H1 (cell line): Measurements from ENCODE around the gene NEK4. TPM values are rescaled to one million over a fixed set of nuclear protein-coding genes. Genes with fewer than 3 reads are reported as not detected.

Experiments used
- CTCF ChIA-PET: fragments of 300-600 bp; sonication (Branson Sonifier 250); formaldehyde crosslinking; loops from one replicate; lab custom pipeline; 2021; ENCODE audit not compliant: partially characterized antibody; lab: Charles Lee
- POLR2A ChIA-PET: fragments of 300-600 bp; sonication (Branson Sonifier 250); formaldehyde crosslinking; loops from one replicate; lab custom pipeline; 2021; ENCODE audit warnings: inconsistent platforms; ENCODE audit not compliant: partially characterized antibody; lab: Charles Lee
- DNase-seq, 2 experiments: peaks; one replicate each; pipeline versions ENCODE4 v3.0.0 to v3.0.0-alpha.2; 2010 to 2022; ENCODE audit warnings: low spot score in 2 of 2, low read depth in 1 of 2, mixed read lengths in 1 of 2
- FAIRE-seq: peaks from 2 replicates; lab custom pipeline; 2011; peaks lifted over from hg19 to GRCh38; lab: Jason Lieb, UNC
- H2AFZ ChIP-seq: 2 replicates; pipeline ENCODE4 v1.8.1; 2012; ENCODE audit warnings: low read length, inconsistent platforms
- H2AK5ac ChIP-seq: 2 replicates; pipeline ENCODE4 v1.6.1; 2013; ENCODE audit warnings: low read depth, low read length
- H2BK120ac ChIP-seq: replicated peaks from 2 replicates; pipeline ENCODE3; 2013; ENCODE audit warnings: low read depth, low read length, inconsistent platforms
- H2BK12ac ChIP-seq: 2 replicates; pipeline ENCODE4 v1.6.1; 2013; ENCODE audit warnings: low read depth, low read length
- H2BK15ac ChIP-seq: 2 replicates; pipeline ENCODE4 v1.6.1; 2013; ENCODE audit warnings: low read length
- H2BK20ac ChIP-seq: 2 replicates; pipeline ENCODE4 v1.6.1; 2013; ENCODE audit warnings: low read length
- H2BK5ac ChIP-seq: 2 replicates; pipeline ENCODE4 v1.6.1; 2013; ENCODE audit warnings: low read depth, low read length
- H3K14ac ChIP-seq: 2 replicates; pipeline ENCODE4 v1.6.1; 2013; ENCODE audit warnings: inconsistent platforms; ENCODE audit not compliant: insufficient read length
- H3K18ac ChIP-seq: 2 replicates; pipeline ENCODE4 v1.6.1; 2013; ENCODE audit warnings: low read length; ENCODE audit errors: extremely low read depth
- H3K23ac ChIP-seq: 2 replicates; pipeline ENCODE4 v1.6.1; 2013; ENCODE audit warnings: inconsistent platforms; ENCODE audit not compliant: insufficient read length
- H3K23me2 ChIP-seq: 2 replicates; pipeline ENCODE4 v1.6.1; 2013; ENCODE audit warnings: low read depth, low read length
- H3K27ac ChIP-seq: 2 replicates; pipeline ENCODE4 v1.6.1; 2011; ENCODE audit warnings: low read depth, low read length, inconsistent platforms
- H3K27me3 ChIP-seq, 4 experiments: replicated peaks in 1 of 4; 1 replicate in 1 of 4; 2 replicates in 3 of 4; pipeline versions ENCODE4 v1.6.1 to v1.8.1; 2011 to 2013; ENCODE audit warnings: low read length in 3 of 4, mild to moderate bottlenecking in 3 of 4, inconsistent platforms in 2 of 4, mixed read lengths in 2 of 4, moderate library complexity in 1 of 4; ENCODE audit not compliant: control insufficient read depth in 3 of 4, insufficient read depth in 3 of 4; ENCODE audit errors: extremely low read depth in 1 of 4
- H3K36me3 ChIP-seq, 4 experiments: 2 replicates each; pipeline versions ENCODE4 v1.6.1 to v1.8.1; 2011 to 2013; ENCODE audit warnings: mild to moderate bottlenecking in 4 of 4, low read length in 3 of 4, moderate library complexity in 2 of 4, control low read depth in 1 of 4, inconsistent platforms in 1 of 4; ENCODE audit not compliant: insufficient read depth in 4 of 4, control insufficient read depth in 2 of 4
- H3K4ac ChIP-seq: replicated peaks from 2 replicates; pipeline ENCODE3; 2013; ENCODE audit warnings: low read length, low read depth, mixed read lengths, inconsistent platforms; ENCODE audit not compliant: insufficient read length
- H3K4me1 ChIP-seq, 4 experiments: replicated peaks in 1 of 4; 1 replicate in 1 of 4; 2 replicates in 3 of 4; pipeline versions ENCODE4 v1.6.1 to v1.8.1; 2011 to 2013; ENCODE audit warnings: low read length in 3 of 4, inconsistent platforms in 2 of 4, mixed read lengths in 1 of 4; ENCODE audit not compliant: insufficient read depth in 4 of 4, control insufficient read depth in 3 of 4
- H3K4me2 ChIP-seq, 2 experiments: 2 replicates each; pipeline versions ENCODE4 v1.6.1 to v1.8.1; 2011 to 2013; ENCODE audit warnings: low read depth in 2 of 2, low read length in 2 of 2, control low read depth in 1 of 2, inconsistent platforms in 1 of 2, mild to moderate bottlenecking in 1 of 2; ENCODE audit not compliant: insufficient read depth in 1 of 2
- H3K4me3 ChIP-seq, 4 experiments: fragments of 200-600, 300-600 bp in 1 of 4; sonication (generic), shearing (Covaris generic), sonication (Bioruptor Twin) in 1 of 4; 2 replicates each; pipeline versions ENCODE4 v1.5.1 to v1.8.1; 2011 to 2016; ENCODE audit warnings: low read length in 4 of 4, low read depth in 3 of 4, control low read depth in 2 of 4, inconsistent platforms in 2 of 4, mild to moderate bottlenecking in 2 of 4, mixed read lengths in 1 of 4, moderate library complexity in 1 of 4; ENCODE audit not compliant: insufficient read depth in 2 of 4; ENCODE audit errors: extremely low read depth in 1 of 4
- H3K56ac ChIP-seq: replicated peaks from 2 replicates; pipeline ENCODE3; 2013; ENCODE audit warnings: low read depth, mild to moderate bottlenecking, mixed read lengths, low read length, inconsistent platforms; ENCODE audit not compliant: insufficient read length
- H3K79me1 ChIP-seq: 2 replicates; pipeline ENCODE4 v1.6.1; 2013; ENCODE audit warnings: low read depth, low read length, control low read depth
- H3K79me2 ChIP-seq, 2 experiments: 2 replicates each; pipeline versions ENCODE4 v1.6.1 to v1.8.1; 2012 to 2013; ENCODE audit warnings: low read length in 2 of 2, mild to moderate bottlenecking in 2 of 2, inconsistent platforms in 1 of 2; ENCODE audit not compliant: insufficient read depth in 2 of 2, control insufficient read depth in 1 of 2
- H3K9ac ChIP-seq, 4 experiments: replicated peaks in 1 of 4; 1 replicate in 1 of 4; 2 replicates in 3 of 4; pipeline versions ENCODE4 v1.6.1 to v1.8.1; 2011 to 2013; ENCODE audit warnings: low read depth in 3 of 4, low read length in 3 of 4, control low read depth in 2 of 4, mild to moderate bottlenecking in 2 of 4, moderate library complexity in 2 of 4, inconsistent platforms in 1 of 4; ENCODE audit errors: extremely low read depth in 1 of 4
- H3K9me3 ChIP-seq, 2 experiments: 2 replicates each; pipeline versions ENCODE4 v1.6.1 to v1.8.1; 2012 to 2013; ENCODE audit warnings: mild to moderate bottlenecking in 2 of 2, moderate library complexity in 2 of 2, control low read depth in 1 of 2, inconsistent platforms in 1 of 2, low read depth in 1 of 2, low read length in 1 of 2, mixed read lengths in 1 of 2; ENCODE audit not compliant: insufficient read depth in 2 of 2
- H4K20me1 ChIP-seq, 2 experiments: replicated peaks in 1 of 2; 2 replicates each; pipeline versions ENCODE3 to v1.8.1; 2011 to 2013; ENCODE audit warnings: inconsistent platforms in 2 of 2, low read length in 2 of 2, mild to moderate bottlenecking in 1 of 2; ENCODE audit not compliant: insufficient read depth in 2 of 2, control insufficient read depth in 1 of 2
- H4K5ac ChIP-seq: 2 replicates; pipeline ENCODE4 v1.6.1; 2013; ENCODE audit warnings: low read length, low read depth, mixed read lengths, inconsistent platforms; ENCODE audit not compliant: insufficient read length
- H4K8ac ChIP-seq: 2 replicates; pipeline ENCODE4 v1.8.0; 2013; ENCODE audit warnings: mild to moderate bottlenecking, moderate library complexity, low read length, inconsistent platforms; ENCODE audit not compliant: insufficient read depth; ENCODE audit errors: extremely low read depth
- H4K91ac ChIP-seq: replicated peaks from 2 replicates; pipeline ENCODE3; 2013; ENCODE audit warnings: low read length, mixed read lengths, inconsistent platforms; ENCODE audit not compliant: insufficient read length
- BACH1 ChIP-seq: IDR thresholded peaks from 2 replicates; pipeline ENCODE4 v1.6.1; 2012; ENCODE audit warnings: low read length, improper control_type of control experiment
- CBX5 ChIP-seq: fragments of 300-800, 300-1000 bp; sonication (generic); IDR thresholded peaks from 2 replicates; pipeline ENCODE4 v1.7.1; 2016; ENCODE audit warnings: antibody characterized with exemption, low read length, low read depth
- HDAC2 ChIP-seq, 2 experiments: fragments of 300-600 bp in 1 of 2; sonication (generic) in 1 of 2; IDR thresholded peaks; 2 replicates each; pipeline ENCODE4 v1.6.1; 2011 to 2012; ENCODE audit warnings: low read depth in 2 of 2, low read length in 2 of 2, mild to moderate bottlenecking in 2 of 2, moderate library complexity in 2 of 2, borderline replicate concordance in 1 of 2, inconsistent platforms in 1 of 2
- HDAC6 ChIP-seq: IDR thresholded peaks from one replicate; pipeline ENCODE4 v1.7.1; 2012; ENCODE audit warnings: low read depth, mild to moderate bottlenecking, inconsistent platforms, low read length, moderate library complexity
- KDM5A ChIP-seq: fragments of 200-600 bp; IDR thresholded peaks from 2 replicates; pipeline ENCODE4 v1.7.1; 2012; ENCODE audit warnings: mild to moderate bottlenecking, low read length, inconsistent platforms, mixed read lengths
- MAFK ChIP-seq: IDR thresholded peaks from 2 replicates; pipeline ENCODE4 v1.6.1; 2012; ENCODE audit warnings: low read depth, mild to moderate bottlenecking, improper control_type of control experiment, low read length
- NRF1 ChIP-seq: IDR thresholded peaks from 2 replicates; pipeline ENCODE4 v1.6.1; 2011; ENCODE audit warnings: mild to moderate bottlenecking, low read depth, low read length, improper control_type of control experiment
- POLR2A ChIP-seq, 2 experiments: IDR thresholded peaks; 1 replicate in 1 of 2; 2 replicates in 1 of 2; pipeline ENCODE4 v1.6.1; 2011; ENCODE audit warnings: low read depth in 2 of 2, low read length in 2 of 2, mild to moderate bottlenecking in 2 of 2; ENCODE audit errors: control extremely low read depth in 1 of 2
- RBBP5 ChIP-seq: IDR thresholded peaks from 2 replicates; pipeline ENCODE4 v1.7.1; 2012; ENCODE audit warnings: low read depth, mild to moderate bottlenecking, inconsistent platforms, low read length, moderate library complexity, borderline replicate concordance
- RNF2 ChIP-seq: fragments of 200-900, 300-1000 bp; sonication (generic); IDR thresholded peaks from 2 replicates; pipeline ENCODE4 v1.7.1; 2016; ENCODE audit warnings: borderline replicate concordance, low read depth, mild to moderate bottlenecking, antibody characterized with exemption, low read length; ENCODE audit not compliant: poor library complexity, severe bottlenecking; ENCODE audit errors: missing control alignments
- SP2 ChIP-seq: IDR thresholded peaks from 2 replicates; pipeline ENCODE4 v1.6.1; 2012; ENCODE audit warnings: mild to moderate bottlenecking, low read length, inconsistent platforms
- SUZ12 ChIP-seq: fragments of 200-600 bp; sonication (generic); IDR thresholded peaks from 2 replicates; pipeline ENCODE4 v1.6.1; 2012; ENCODE audit warnings: mild to moderate bottlenecking, inconsistent platforms, low read length, moderate library complexity, mixed read lengths
- TAF1 ChIP-seq: IDR thresholded peaks from 2 replicates; pipeline ENCODE4 v1.6.1; 2011; ENCODE audit warnings: mild to moderate bottlenecking, low read depth, low read length
- WGBS, 2 experiments: shearing (Covaris generic) in 1 of 2; methylation state at CpG; one replicate each; pipeline versions ENCODE4 v1.1.6 to v1.1.7; 2013 to 2015; ENCODE audit warnings: low lambda C conversion rate in 2 of 2, mixed read lengths in 2 of 2, inconsistent platforms in 1 of 2, low coverage in 1 of 2, missing lambda C conversion rate in 1 of 2; ENCODE audit not compliant: insufficient replicate concordance in 2 of 2, insufficient coverage in 1 of 2, insufficient read length in 1 of 2; ENCODE audit errors: extremely low coverage in 1 of 2, missing lambda C conversion rate in 1 of 2; 5-methylcytosine and 5-hydroxymethylcytosine counted together
- polyA plus RNA-seq, 7 experiments: library from polyadenylated mRNA; depleted of rRNA in 3 of 7; stranded (reverse) in 5 of 7; unstranded in 2 of 7; fragments of >200 nt in 5 of 7; fragments of 200-250 nt in 2 of 7; gene quantifications; 1 replicate in 5 of 7; 2 replicates in 1 of 7; 4 replicates in 1 of 7; pipeline versions ENCODE4 v1.2.1 to v1.2.3, GENCODE V29; 2011 to 2013; ENCODE audit warnings: missing spikeins in 2 of 7, mixed read lengths in 2 of 7
- total RNA-seq: library from RNA; stranded (reverse); fragmentation: NEBNext Ultra II Directional; extraction: Animal tissue kit (Norgen Biotek cat#: 25700); gene quantifications from 2 replicates; pipeline ENCODE4 v1.2.1, GENCODE V29; 2021

The NEK4 gene
- total and polyA plus RNA-seq, 2 of the 8 experiments (the other 6 are each of a cell fraction or from before 2014, with no cell fraction given), result 7.5 to 40.0 TPM

DNA sequence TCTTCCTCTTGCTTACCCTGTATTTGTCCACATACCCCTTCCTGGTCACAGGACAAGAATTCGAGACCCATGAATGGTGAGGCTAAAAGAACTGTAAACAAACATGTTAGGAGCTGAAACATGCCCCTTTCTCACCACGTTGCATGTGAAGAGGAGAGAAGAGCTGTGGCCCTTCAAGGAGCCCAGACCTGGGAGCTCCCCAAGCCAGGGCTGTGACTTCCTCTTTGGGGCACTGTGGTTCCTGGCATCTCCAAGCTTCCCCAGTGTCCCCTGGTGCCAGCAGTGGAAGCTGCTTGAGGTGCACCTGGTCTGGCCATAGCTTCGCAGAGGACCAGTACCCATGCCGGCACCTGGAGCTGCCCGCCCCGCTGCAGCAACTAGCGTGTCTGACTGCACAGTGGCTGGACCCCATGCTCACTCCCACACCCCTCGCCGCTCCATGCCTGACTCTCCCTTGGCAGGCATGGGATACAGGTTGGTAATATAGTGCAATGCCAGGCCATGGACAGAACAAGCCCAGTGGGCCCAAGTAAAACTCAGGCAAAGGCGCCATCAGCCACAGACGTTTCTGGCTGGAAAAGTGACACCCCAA, 54.9 kb downstream of the NEK4 start:
- no peak overlapping the region for H2BK120ac ChIP-seq
- no peak overlapping the region for H3K56ac ChIP-seq
- ChIA-PET CTCF (interaction anchor here (0.7 to 2.2 kb wide), 6 partner anchors 9 to 106 kb away, joined by 3 to 9 read pairs (median 4); no protein-coding TSS in a partner anchor), POLR2A (interaction anchor here (0.7 to 8.9 kb wide), 4 partner anchors 10 to 65 kb away, joined by 3 to 106 read pairs (median 22); partner anchors contain the start of genes GLT8D1, GNL3, PBRM1 and SPCS1)
- no peak overlapping the region for H2BK12ac ChIP-seq
- H4K91ac ChIP-seq, result no peak overlapping the region
- H3K79me1 ChIP-seq, result no peaks in the 10 kb centered on the region; the same call in none of the 2 replicates
- no peak overlapping the region for H4K5ac ChIP-seq
- peaks cover 0 to 4% of the 10 kb centered on the region in 2 experiments for H4K20me1 ChIP-seq
- peaks cover 4% of the 10 kb centered on the region; the same call in 1 of the 2 replicates for H3K23me2 ChIP-seq
- no peaks in the 10 kb centered on the region for H3K27me3 ChIP-seq
- no peak overlapping the region for H3K23ac ChIP-seq
- H3K9ac ChIP-seq, result no peak overlapping the region
- no peak for FAIRE-seq
- H2BK20ac ChIP-seq, result no peak overlapping the region
- H2BK5ac ChIP-seq, result no peak overlapping the region
- H3K4me1 ChIP-seq, result peaks cover 0 to 5% (median 2%) of the 10 kb centered on the region in 4 experiments; a peak in 4 of 7 replicates
- H3K36me3 ChIP-seq, result peaks cover 0 to 7% (median 0%) of the 10 kb centered on the region in 4 experiments; a peak in 2 of 8 replicates
- no peak overlapping the region for H3K18ac ChIP-seq
- H3K9me3 ChIP-seq, result no peaks in the 10 kb centered on the region
- no peaks in the 10 kb centered on the region for H3K79me2 ChIP-seq
- H3K4me2 ChIP-seq, result peak overlapping the region in 1 of 2 experiments; percentile 72; a peak in 1 of 4 replicates
- peak overlapping the region; percentile 18; the same call in 1 of the 2 replicates for H4K8ac ChIP-seq
- H3K4me3 ChIP-seq, result no peak overlapping the region
- 93% methylated on average over 11 of the region's 11 CpGs; no CpG with 5 or more reads in 1 of the 2 experiments for WGBS, 2 experiments
- no peak overlapping the region for H2AFZ ChIP-seq
- 0 out of 2 replicates have a peak overlapping the region, but pooled peaks have one; percentile 82 for H2AK5ac ChIP-seq
- 0 out of 2 replicates have a peak overlapping the region, but pooled peaks have one; percentile 7 for H3K27ac ChIP-seq
- no peak for DNase-seq
- no peak overlapping the region for H3K4ac ChIP-seq
- H3K14ac ChIP-seq, result no peak overlapping the region
- H2BK15ac ChIP-seq, result no peak overlapping the region
- no peak for TF ChIP-seq NRF1
- no peak for TF ChIP-seq RNF2
- no peak for TF ChIP-seq HDAC2 (IDR thresholded peaks at IDR 0.05; ENCODE audit: borderline replicate concordance in 1 of 2, low read depth in 2 of 2, low read length in 2 of 2)
- no peak for TF ChIP-seq CBX5
- no peak for TF ChIP-seq TAF1
- TF ChIP-seq KDM5A, result no peak
- no peak for TF ChIP-seq POLR2A (IDR thresholded peaks at IDR 0.05; ENCODE audit: control extremely low read depth in 1 of 2, low read depth in 2 of 2, low read length in 2 of 2)
- no peak for TF ChIP-seq RBBP5
- no peak for TF ChIP-seq SP2
- TF ChIP-seq HDAC6, result no peak
- no peak for TF ChIP-seq BACH1
- no peak for TF ChIP-seq SUZ12
- no peak for TF ChIP-seq MAFK
